PFSK-1 (cell line): Measurements from ENCODE around the gene KLHL3.

Source experiments
- FOXP2 ChIP-seq: optimal IDR thresholded peaks from 2 replicates; pipeline ENCODE3; 2011; ENCODE audit warnings: borderline replicate concordance, control low read depth, inconsistent platforms; ENCODE audit not compliant: insufficient read depth; ENCODE audit errors: extremely low read length, extremely low read depth
- POLR2AphosphoS5 ChIP-seq: IDR thresholded peaks from 2 replicates; pipeline ENCODE4 v1.6.1; 2012; ENCODE audit warnings: low read depth, mild to moderate bottlenecking, control low read depth, low read length, moderate library complexity
- REST ChIP-seq, 2 experiments: IDR thresholded peaks; 2 replicates each; pipeline versions ENCODE4 v1.6.1 to v1.8.0; 2011 to 2012; ENCODE audit warnings: low read depth in 2 of 2, low read length in 2 of 2, control low read depth in 1 of 2, inconsistent platforms in 1 of 2, mild to moderate bottlenecking in 1 of 2, moderate library complexity in 1 of 2; ENCODE audit not compliant: insufficient read depth in 1 of 2
- SIN3A ChIP-seq: IDR thresholded peaks from 2 replicates; pipeline ENCODE4 v1.6.1; 2012; ENCODE audit warnings: mild to moderate bottlenecking, low read length, moderate library complexity, borderline replicate concordance; ENCODE audit not compliant: insufficient read depth
- TAF1 ChIP-seq: IDR thresholded peaks from 2 replicates; pipeline ENCODE4 v1.6.1; 2012; ENCODE audit warnings: low read length, control low read depth, borderline replicate concordance; ENCODE audit not compliant: insufficient read depth

KLHL3 gene

GRCh38 chr5:137641148-137641547, 94.7 kb downstream of the KLHL3 start:
- TF ChIP-seq REST (IDR thresholded peaks at IDR 0.05; ENCODE audit: insufficient read depth in 1 of 2, low read depth in 2 of 2, low read length in 2 of 2) (no peak), TAF1 (no peak), SIN3A (no peak), POLR2AphosphoS5 (no peak), FOXP2 (no peak)

- TF ChIP-seq SIN3A (no peak), POLR2AphosphoS5 (no peak), FOXP2 (no peak)
These were observed 96.2 kb downstream of the KLHL3 start for GRCh38 chr5:137639645-137640044.

GRCh38 chr5:137638841-137639240, 97.0 kb downstream of the KLHL3 start:
- TF ChIP-seq REST (IDR thresholded peaks at IDR 0.05; ENCODE audit: insufficient read depth in 1 of 2, low read depth in 2 of 2, low read length in 2 of 2): no peak
- TF ChIP-seq SIN3A: no peak
- no peak for TF ChIP-seq TAF1
- no peak for TF ChIP-seq FOXP2
- no peak for TF ChIP-seq POLR2AphosphoS5

- no peak for TF ChIP-seq REST (IDR thresholded peaks at IDR 0.05; ENCODE audit: insufficient read depth in 1 of 2, low read depth in 2 of 2, low read length in 2 of 2)
- TF ChIP-seq SIN3A: no peak
- no peak for TF ChIP-seq FOXP2
- no peak for TF ChIP-seq POLR2AphosphoS5
- TF ChIP-seq TAF1: no peak
These were observed 98.8 kb downstream of the KLHL3 start for GRCh38 chr5:137636830-137637714.

GRCh38 chr5:137636099-137636498, 99.8 kb downstream of the KLHL3 start:
- TF ChIP-seq SIN3A (no peak), REST (IDR thresholded peaks at IDR 0.05; ENCODE audit: insufficient read depth in 1 of 2, low read depth in 2 of 2, low read length in 2 of 2) (no peak)
